Keratinocyte (primary cell): ENCODE results near the gene PIP4K2A. TPM values are rescaled to one million over a fixed set of nuclear protein-coding genes. Genes with fewer than 3 reads are reported as not detected.

Experiments used
- DNase-seq: peaks from one replicate; pipeline ENCODE4 v3.0.0-alpha.2; 2011; ENCODE audit warnings: low read depth, missing footprints, low spot score
- FAIRE-seq: peaks from 2 replicates; lab custom pipeline; 2011; peaks lifted over from hg19 to GRCh38; lab: Jason Lieb, UNC
- H2AFZ ChIP-seq: 2 replicates; pipeline ENCODE4 v1.6.0; 2012; ENCODE audit warnings: low read length, control low read depth, inconsistent platforms; ENCODE audit not compliant: control insufficient read depth
- H3K27ac ChIP-seq: 2 replicates; pipeline ENCODE4 v1.5.1; 2011; ENCODE audit warnings: low read length; ENCODE audit not compliant: control insufficient read depth, insufficient read depth
- H3K27me3 ChIP-seq: 3 replicates; pipeline ENCODE4 v1.6.0; 2011; ENCODE audit warnings: low read length; ENCODE audit not compliant: control insufficient read depth, insufficient read depth; ENCODE audit errors: extremely low read depth
- H3K36me3 ChIP-seq, 2 experiments: 2 replicates in 1 of 2; 3 replicates in 1 of 2; pipeline ENCODE4 v1.5.1; 2011; ENCODE audit warnings: low read length in 2 of 2, mild to moderate bottlenecking in 1 of 2; ENCODE audit not compliant: control insufficient read depth in 2 of 2, insufficient read depth in 2 of 2; ENCODE audit errors: extremely low read depth in 1 of 2
- H3K4me1 ChIP-seq: 3 replicates; pipeline ENCODE4 v1.5.1; 2011; ENCODE audit warnings: low read length; ENCODE audit not compliant: control insufficient read depth, insufficient read depth; ENCODE audit errors: extremely low read depth
- H3K4me2 ChIP-seq: 3 replicates; pipeline ENCODE4 v1.6.0; 2011; ENCODE audit warnings: low read depth, low read length; ENCODE audit not compliant: control insufficient read depth, insufficient read depth; ENCODE audit errors: extremely low read depth
- H3K4me3 ChIP-seq, 3 experiments: fragments of 200-600 bp in 1 of 3; sonication (generic) in 1 of 3; 2 replicates in 2 of 3; 3 replicates in 1 of 3; pipeline ENCODE4 v1.5.1; 2011 to 2016; ENCODE audit warnings: low read length in 3 of 3, mild to moderate bottlenecking in 3 of 3, control low read depth in 2 of 3, inconsistent platforms in 1 of 3, low read depth in 1 of 3, mixed read lengths in 1 of 3, mixed run types in 1 of 3, moderate library complexity in 1 of 3; ENCODE audit not compliant: control insufficient read depth in 2 of 3, insufficient read depth in 2 of 3; ENCODE audit errors: extremely low read depth in 1 of 3
- H3K79me2 ChIP-seq: 2 replicates; pipeline ENCODE4 v1.6.0; 2012; ENCODE audit warnings: low read length; ENCODE audit not compliant: control insufficient read depth, insufficient read depth
- H3K9ac ChIP-seq: 3 replicates; pipeline ENCODE4 v1.6.0; 2011; ENCODE audit warnings: low read length; ENCODE audit not compliant: control insufficient read depth, insufficient read depth; ENCODE audit errors: extremely low read depth
- H3K9me1 ChIP-seq: 3 replicates; pipeline ENCODE4 v1.6.0; 2011; ENCODE audit warnings: low read length; ENCODE audit not compliant: control insufficient read depth, insufficient read depth; ENCODE audit errors: extremely low read depth
- H3K9me3 ChIP-seq: 2 replicates; pipeline ENCODE4 v1.5.1; 2012; ENCODE audit warnings: low read depth, low read length; ENCODE audit not compliant: control insufficient read depth
- H4K20me1 ChIP-seq: 3 replicates; pipeline ENCODE4 v1.6.0; 2011; ENCODE audit warnings: low read length; ENCODE audit not compliant: control insufficient read depth, insufficient read depth; ENCODE audit errors: extremely low read depth
- CTCF ChIP-seq, 3 experiments: IDR thresholded peaks in 1 of 3; conservative IDR thresholded peaks in 1 of 3; optimal IDR thresholded peaks in 1 of 3; 2 replicates in 2 of 3; 3 replicates in 1 of 3; pipeline versions ENCODE3 to v1.5.1; 2011; ENCODE audit warnings: low read length in 3 of 3, mild to moderate bottlenecking in 3 of 3, moderate library complexity in 2 of 3, control low read depth in 1 of 3, inconsistent platforms in 1 of 3; ENCODE audit not compliant: insufficient read depth in 2 of 3; ENCODE audit errors: extremely low read depth in 1 of 3
- EZH2 ChIP-seq: IDR thresholded peaks from one replicate; pipeline ENCODE4 v1.6.1; 2012; ENCODE audit warnings: inconsistent platforms, mild to moderate bottlenecking, low read length, moderate library complexity
- dilution Hi-C: fragments of 300-500 bp; cut with MboI; formaldehyde crosslinking; loops from one replicate; pipeline ENCODE4 v1.7.0; 2020; ENCODE audit warnings: low sequenced_read_pairs; ENCODE audit not compliant: extremely low pct_ligation_motif_present
- polyA plus RNA-seq, 5 experiments: library from polyadenylated mRNA; depleted of rRNA in 3 of 5; stranded (reverse) in 3 of 5; stranded (forward) in 1 of 5; unstranded in 1 of 5; fragments of >200 nt; gene quantifications; 1 replicate in 1 of 5; 2 replicates in 3 of 5; 3 replicates in 1 of 5; pipeline versions ENCODE4 v1.2.1 to v1.2.3, GENCODE V29; 2011 to 2012; ENCODE audit warnings: missing spikeins in 2 of 5, low read depth in 1 of 5, low replicate concordance in 1 of 5

The PIP4K2A gene
- polyA plus RNA-seq, 1 donor (not counting 4 experiments of a cell fraction or from before 2014, with no cell fraction given) = 15.5 TPM

DNA sequence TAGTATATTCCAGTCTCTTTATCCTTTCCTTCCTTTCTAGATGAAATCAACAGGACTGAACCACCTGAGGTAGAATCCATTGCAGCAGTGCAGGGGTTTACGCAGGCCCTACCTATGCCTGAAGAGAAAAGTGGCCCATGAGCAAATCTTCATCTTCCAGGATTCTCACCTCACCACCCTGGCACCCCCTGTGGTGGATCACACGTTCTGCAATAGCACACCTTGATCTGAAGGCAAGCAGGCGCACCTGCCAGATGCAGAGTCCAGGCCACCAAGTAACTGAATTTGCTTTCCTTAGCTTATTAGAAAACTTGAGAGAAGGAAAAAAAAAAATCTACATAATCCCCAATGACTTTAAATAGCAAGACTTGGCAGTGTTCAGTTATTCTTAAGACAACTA, 121.4 kb downstream of the PIP4K2A start:
- Histone ChIP-seq H3K79me2 (no peaks in the 10 kb centered on the region), H3K9me1 (peaks cover 3% of the 10 kb centered on the region), H3K36me3 (peaks cover 0 to 4% of the 10 kb centered on the region in 2 experiments), H3K9me3 (no peaks in the 10 kb centered on the region), H3K9ac (no peak overlapping the region), H3K27me3 (no peaks in the 10 kb centered on the region), H2AFZ (no peak overlapping the region), H3K27ac (no peak overlapping the region), H3K4me3 (no peak overlapping the region), H4K20me1 (no peaks in the 10 kb centered on the region), H3K4me2 (no peak overlapping the region), H3K4me1 (no peaks in the 10 kb centered on the region)
- dilution Hi-C loops = no loop called here
- TF ChIP-seq EZH2 = no peak
- no peak for TF ChIP-seq CTCF (optimal IDR thresholded peaks at IDR 0.05 in 1 of 3, IDR thresholded peaks at IDR 0.05 in 1 of 3, conservative IDR thresholded peaks at IDR 0.05 in 1 of 3; ENCODE audit: extremely low read depth in 1 of 3, insufficient read depth in 2 of 3, low read length in 3 of 3)
- no peak for DNase-seq
- no peak for FAIRE-seq

DNA sequence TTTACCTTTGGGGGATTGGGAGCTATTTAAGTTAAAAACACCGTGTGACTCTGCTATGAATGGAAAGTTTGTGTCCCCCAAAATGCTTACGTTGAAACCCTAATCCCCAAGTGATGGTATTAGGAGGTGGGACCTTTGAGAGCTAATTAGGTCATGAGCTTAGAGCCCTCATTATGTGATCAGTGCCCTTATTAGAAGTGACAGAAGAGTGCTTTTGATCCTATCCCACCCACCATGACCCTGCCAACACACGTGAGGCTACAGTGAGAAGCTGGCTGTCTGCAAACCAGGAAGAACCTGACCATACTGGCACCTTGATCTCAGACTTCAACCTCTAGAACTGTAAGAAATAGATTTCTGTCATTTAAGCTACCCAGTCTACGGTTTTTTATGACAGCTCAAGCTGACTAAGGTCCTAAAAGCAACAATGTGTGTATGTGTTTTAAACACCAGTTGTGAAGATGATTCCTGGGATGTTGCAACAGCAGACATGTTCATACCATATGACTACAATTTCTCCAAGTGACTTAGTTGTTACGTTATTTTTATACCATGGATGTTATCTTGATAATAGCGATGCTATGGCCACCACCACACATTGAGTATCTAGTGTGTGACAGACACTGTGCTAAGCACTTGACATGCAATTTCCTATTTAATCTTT, 124.4 kb downstream of the PIP4K2A start:
- TF ChIP-seq CTCF (optimal IDR thresholded peaks at IDR 0.05 in 1 of 3, IDR thresholded peaks at IDR 0.05 in 1 of 3, conservative IDR thresholded peaks at IDR 0.05 in 1 of 3; ENCODE audit: extremely low read depth in 1 of 3, insufficient read depth in 2 of 3, low read length in 3 of 3) (no peak), EZH2 (no peak)
- Histone ChIP-seq H3K27ac (no peak overlapping the region), H3K9ac (no peak overlapping the region), H3K9me3 (no peaks in the 10 kb centered on the region), H2AFZ (no peak overlapping the region), H3K4me2 (no peak overlapping the region), H3K27me3 (no peaks in the 10 kb centered on the region), H3K9me1 (no peaks in the 10 kb centered on the region), H4K20me1 (no peaks in the 10 kb centered on the region), H3K4me1 (no peaks in the 10 kb centered on the region), H3K36me3 (no peaks in the 10 kb centered on the region), H3K4me3 (no peak overlapping the region), H3K79me2 (no peaks in the 10 kb centered on the region)
- dilution Hi-C loops = no loop called here
- DNase-seq (no peak), FAIRE-seq (no peak)
